ES-I3 (cell line): ENCODE results near the gene NUP93.
"Not testable (repeated sequence)": the region's sequence is repeated elsewhere in the genome, so short reads cannot be mapped to it uniquely, and the experiment has no call there.

ENCODE experiments used
- H3K36me3 ChIP-seq: 2 replicates; pipeline ENCODE4 v1.6.1; 2013; ENCODE audit warnings: mild to moderate bottlenecking, low read length, control low read depth, moderate library complexity; ENCODE audit not compliant: insufficient read depth
- H3K4me1 ChIP-seq: 2 replicates; pipeline ENCODE4 v1.6.1; 2013; ENCODE audit warnings: mild to moderate bottlenecking, control low read depth, low read length; ENCODE audit not compliant: insufficient read depth
- H3K9ac ChIP-seq: 2 replicates; pipeline ENCODE4 v1.6.1; 2013; ENCODE audit warnings: low read depth, mild to moderate bottlenecking, low read length, moderate library complexity
- H3K9me3 ChIP-seq: 2 replicates; pipeline ENCODE4 v1.6.1; 2013; ENCODE audit warnings: mild to moderate bottlenecking, low read length, moderate library complexity; ENCODE audit not compliant: control insufficient read depth, insufficient read depth

The NUP93 gene

DNA sequence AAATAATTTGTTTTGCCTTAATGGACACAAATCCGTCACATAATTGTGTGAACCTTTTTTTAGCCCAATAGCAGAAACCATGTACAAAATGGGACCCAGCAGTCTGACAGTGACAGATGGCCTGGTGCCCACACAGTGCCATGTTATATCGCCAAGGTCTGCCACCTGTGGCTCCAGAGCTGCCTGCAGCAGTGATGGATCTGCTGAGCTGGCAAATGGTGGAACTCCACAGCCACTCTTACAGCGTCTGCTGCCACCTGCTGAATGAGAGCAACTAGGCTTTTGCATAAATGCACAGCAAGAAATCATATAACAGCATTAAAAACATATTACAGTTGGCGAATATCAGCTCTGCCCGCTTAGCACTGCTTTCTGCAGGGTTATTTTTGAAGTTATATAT, 59.4 kb downstream of the NUP93 start:
- H3K36me3 ChIP-seq = no peaks in the 10 kb centered on the region
- H3K9me3 ChIP-seq = no peaks in the 10 kb centered on the region
- peaks cover 24% of the 10 kb centered on the region for H3K4me1 ChIP-seq
- no peak overlapping the region for H3K9ac ChIP-seq

- no peak overlapping the region for H3K9ac ChIP-seq
- no peaks in the 10 kb centered on the region for H3K36me3 ChIP-seq
- H3K9me3 ChIP-seq = no peaks in the 10 kb centered on the region
- H3K4me1 ChIP-seq = peaks cover 9% of the 10 kb centered on the region
Observed at GRCh38 chr16:56792967-56793366, 63.0 kb downstream of the NUP93 start.

DNA sequence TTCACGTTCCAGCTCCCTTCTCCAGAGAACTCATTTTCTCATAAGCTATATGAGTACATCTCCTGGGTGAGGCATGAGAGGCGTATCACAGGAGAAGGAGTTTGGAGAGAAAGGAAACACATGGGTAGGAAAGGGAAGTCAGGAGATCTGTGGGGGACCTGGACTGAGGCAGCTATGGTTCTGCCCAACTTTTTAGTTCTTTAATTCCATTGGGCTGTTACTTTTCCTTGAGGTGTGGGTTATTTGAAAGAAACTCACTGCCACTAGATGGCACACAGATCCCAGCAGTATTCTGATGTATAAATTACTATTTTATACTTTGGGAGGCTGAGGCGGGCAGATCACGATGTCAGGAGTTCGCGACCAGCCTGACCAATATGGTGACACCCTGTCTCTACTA, 63.6 kb downstream of the NUP93 start:
- Histone ChIP-seq H3K36me3 (no peaks in the 10 kb centered on the region), H3K9me3 (no peaks in the 10 kb centered on the region), H3K4me1 (peaks cover 7% of the 10 kb centered on the region), H3K9ac (no peak overlapping the region)

DNA sequence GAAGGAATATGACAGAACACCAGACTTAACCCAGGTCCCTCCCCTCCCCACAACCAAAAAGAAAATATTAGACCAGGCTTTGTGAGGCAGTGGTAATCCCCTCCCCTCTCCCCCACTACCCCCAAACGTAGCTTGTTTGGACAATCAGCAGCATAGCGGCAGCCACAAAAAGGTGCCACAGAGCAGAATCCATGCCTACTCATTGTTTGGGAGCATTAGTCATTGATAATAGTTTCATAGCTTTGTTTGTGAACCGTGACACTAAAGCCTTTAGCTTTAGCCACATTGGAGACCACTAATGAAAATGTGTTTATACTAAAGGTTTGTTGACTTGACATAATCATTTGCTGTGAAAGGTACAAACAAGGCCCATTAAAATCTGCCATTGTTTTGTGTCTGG, 65.1 kb downstream of the NUP93 start:
- Histone ChIP-seq H3K36me3 (no peaks in the 10 kb centered on the region), H3K4me1 (peaks cover 4% of the 10 kb centered on the region; the same call in 1 of the 2 replicates), H3K9me3 (no peaks in the 10 kb centered on the region), H3K9ac (no peak overlapping the region)

DNA sequence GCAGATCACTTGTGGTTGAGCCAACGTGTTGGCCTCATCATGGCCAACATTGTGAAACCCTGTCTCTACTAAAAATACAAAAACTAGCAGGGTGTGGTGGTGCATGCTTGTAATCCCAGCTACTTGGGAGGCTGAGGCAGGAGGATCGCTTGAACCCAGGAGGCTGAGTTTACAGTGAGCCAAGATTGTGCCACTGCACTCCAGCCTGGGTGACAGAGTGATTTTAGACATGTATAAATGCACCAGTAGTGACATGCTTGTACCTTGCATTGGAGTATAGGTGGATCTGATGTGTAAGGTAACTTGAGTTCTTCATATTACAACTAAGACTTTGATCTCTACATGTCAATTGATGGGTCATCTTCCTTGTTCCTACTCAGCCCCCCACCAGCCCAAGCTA, 67.1 kb downstream of the NUP93 start:
- H3K36me3 ChIP-seq, H3K4me1 ChIP-seq, H3K9ac ChIP-seq, H3K9me3 ChIP-seq: not testable (repeated sequence)

DNA sequence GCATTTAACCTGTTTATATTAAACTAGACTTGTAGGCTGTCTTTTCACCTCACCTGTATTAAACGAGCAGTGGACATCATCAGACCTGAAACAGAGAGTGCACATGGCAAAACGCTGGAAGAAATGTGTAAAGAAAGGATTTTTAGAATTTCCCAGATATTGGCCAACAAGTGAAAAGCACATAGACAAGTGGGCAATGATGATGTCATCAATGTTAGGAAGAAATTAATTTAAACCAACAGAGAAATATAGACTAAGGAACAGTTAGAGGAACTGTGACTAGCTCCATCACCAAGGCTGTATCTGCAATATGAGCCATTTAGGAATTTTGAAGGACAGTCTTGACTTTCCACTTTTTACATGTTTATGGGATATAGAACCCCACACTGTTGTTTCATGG, 67.9 kb downstream of the NUP93 start:
- Histone ChIP-seq H3K4me1 (peaks cover 4% of the 10 kb centered on the region; the same call in 1 of the 2 replicates), H3K36me3 (no peaks in the 10 kb centered on the region), H3K9ac (no peak overlapping the region), H3K9me3 (no peaks in the 10 kb centered on the region)

GRCh38 chr16:56798955-56799354, 69.0 kb downstream of the NUP93 start:
- H3K4me1 ChIP-seq = peaks cover 4% of the 10 kb centered on the region; the same call in 1 of the 2 replicates
- H3K9me3 ChIP-seq = no peaks in the 10 kb centered on the region
- no peaks in the 10 kb centered on the region for H3K36me3 ChIP-seq
- H3K9ac ChIP-seq = no peak overlapping the region

DNA sequence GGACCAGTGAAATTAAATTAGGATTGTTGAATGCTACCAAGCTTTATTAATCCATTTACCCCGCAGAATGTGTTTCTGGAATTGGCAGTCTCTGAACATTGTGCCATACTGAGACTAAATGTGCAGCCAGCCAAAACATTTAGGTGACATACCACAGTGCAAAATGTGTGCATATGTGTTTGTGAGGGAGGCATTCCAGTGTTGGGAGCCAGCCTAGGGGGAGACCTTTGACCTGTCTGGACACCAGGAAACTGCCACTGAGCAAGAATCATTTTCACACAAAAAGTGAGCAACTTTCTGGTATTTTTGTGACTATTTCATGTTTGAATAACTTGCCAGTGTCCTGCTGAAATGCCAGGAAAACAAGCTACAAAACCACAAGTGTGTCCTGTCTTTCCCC, 70.4 kb downstream of the NUP93 start:
- Histone ChIP-seq H3K4me1 (no peaks in the 10 kb centered on the region), H3K9me3 (no peaks in the 10 kb centered on the region), H3K9ac (no peak overlapping the region), H3K36me3 (peaks cover under 1% of the 10 kb centered on the region)

- Histone ChIP-seq H3K9ac (no peak overlapping the region), H3K9me3 (no peaks in the 10 kb centered on the region), H3K36me3 (peaks cover 14% of the 10 kb centered on the region), H3K4me1 (no peaks in the 10 kb centered on the region)
Observed at GRCh38 chr16:56801762-56802161, 71.8 kb downstream of the NUP93 start.

DNA sequence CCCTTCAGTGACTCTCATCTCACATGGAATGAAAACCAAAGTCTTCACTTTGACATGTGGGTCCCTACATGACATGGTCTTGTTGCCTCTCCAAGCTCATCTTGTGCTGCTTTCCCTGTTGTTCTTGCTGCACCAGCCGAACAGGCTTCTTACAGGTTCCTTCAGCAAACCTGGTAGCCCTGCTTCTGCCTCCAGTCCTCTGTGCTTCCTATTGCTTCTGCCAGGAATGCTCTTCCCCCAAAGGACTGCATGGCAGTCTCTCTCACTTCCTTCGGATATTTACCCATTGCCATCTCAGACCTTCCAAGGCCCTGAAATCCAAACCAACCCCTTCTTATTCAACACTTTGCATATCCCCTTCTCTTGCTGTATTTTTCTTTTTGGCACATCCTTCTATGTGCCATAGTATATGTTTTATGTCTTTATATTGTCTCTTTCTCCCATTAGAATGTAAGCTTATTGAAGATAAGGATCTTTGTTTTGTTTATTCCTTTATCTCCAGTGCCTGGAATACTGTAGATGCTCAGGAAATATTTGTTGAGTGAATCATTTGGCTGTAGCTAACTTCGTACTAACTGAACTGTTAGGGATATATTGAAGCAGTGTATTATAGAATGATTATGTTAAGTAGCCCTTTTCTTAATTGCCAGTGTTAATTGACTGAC, 77.2 kb downstream of the NUP93 start:
- Histone ChIP-seq H3K9me3 (no peaks in the 10 kb centered on the region), H3K36me3 (peaks cover 19% of the 10 kb centered on the region), H3K4me1 (no peaks in the 10 kb centered on the region), H3K9ac (no peak overlapping the region)

DNA sequence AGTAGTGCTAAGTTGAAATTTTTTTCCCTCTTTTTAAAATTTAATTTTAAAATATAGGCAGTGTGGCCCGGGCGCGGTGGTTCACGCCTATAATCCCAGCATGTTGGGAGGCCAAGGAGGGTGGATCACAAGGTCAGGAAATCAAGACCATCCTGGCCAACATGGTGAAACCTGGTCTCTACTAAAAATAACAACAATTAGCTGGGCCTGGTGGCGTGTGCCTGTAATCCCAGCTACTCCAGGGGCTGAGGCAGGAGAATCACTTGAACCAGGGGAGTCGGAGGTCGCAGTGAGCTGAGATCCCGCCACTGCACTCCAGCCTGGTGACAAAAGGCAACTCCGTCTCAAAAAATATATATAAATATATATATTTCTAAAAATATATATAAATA, 77.7 kb downstream of the NUP93 start:
- H3K9me3 ChIP-seq, H3K9ac ChIP-seq, H3K4me1 ChIP-seq: not testable (repeated sequence)
- H3K36me3 ChIP-seq = peaks cover 19% of the 10 kb centered on the region

GRCh38 chr16:56810954-56811353, 81.0 kb downstream of the NUP93 start:
- H3K9me3 ChIP-seq = no peaks in the 10 kb centered on the region
- H3K9ac ChIP-seq = no peak overlapping the region
- H3K36me3 ChIP-seq = peaks cover 12% of the 10 kb centered on the region; the same call in 1 of the 2 replicates
- no peaks in the 10 kb centered on the region for H3K4me1 ChIP-seq

DNA sequence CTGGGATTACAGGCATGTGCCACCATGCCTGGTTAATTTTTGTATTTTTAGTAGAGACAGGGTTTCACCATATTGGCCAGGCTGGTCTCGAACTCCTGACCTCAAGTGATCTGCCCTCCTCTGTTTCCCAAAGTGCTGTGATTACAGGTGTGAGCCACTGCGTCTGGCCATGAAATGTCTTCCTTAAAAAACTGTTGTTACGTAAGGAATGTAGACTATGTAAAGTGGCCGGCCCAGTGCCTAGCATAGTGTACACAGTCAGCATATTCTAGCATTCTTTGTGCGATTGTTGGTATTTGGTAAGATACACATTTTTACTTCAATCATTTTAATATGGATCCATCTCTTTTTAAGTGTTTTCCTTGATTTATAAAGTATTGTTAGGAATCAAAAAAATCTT, 81.7 kb downstream of the NUP93 start:
- H3K36me3 ChIP-seq, H3K9me3 ChIP-seq, H3K4me1 ChIP-seq, H3K9ac ChIP-seq: not testable (repeated sequence)

- no peak overlapping the region for H3K9ac ChIP-seq
- H3K4me1 ChIP-seq = no peaks in the 10 kb centered on the region
- H3K36me3 ChIP-seq = no peaks in the 10 kb centered on the region
- no peaks in the 10 kb centered on the region for H3K9me3 ChIP-seq
Observed at GRCh38 chr16:56812884-56813283, 83.0 kb downstream of the NUP93 start.

DNA sequence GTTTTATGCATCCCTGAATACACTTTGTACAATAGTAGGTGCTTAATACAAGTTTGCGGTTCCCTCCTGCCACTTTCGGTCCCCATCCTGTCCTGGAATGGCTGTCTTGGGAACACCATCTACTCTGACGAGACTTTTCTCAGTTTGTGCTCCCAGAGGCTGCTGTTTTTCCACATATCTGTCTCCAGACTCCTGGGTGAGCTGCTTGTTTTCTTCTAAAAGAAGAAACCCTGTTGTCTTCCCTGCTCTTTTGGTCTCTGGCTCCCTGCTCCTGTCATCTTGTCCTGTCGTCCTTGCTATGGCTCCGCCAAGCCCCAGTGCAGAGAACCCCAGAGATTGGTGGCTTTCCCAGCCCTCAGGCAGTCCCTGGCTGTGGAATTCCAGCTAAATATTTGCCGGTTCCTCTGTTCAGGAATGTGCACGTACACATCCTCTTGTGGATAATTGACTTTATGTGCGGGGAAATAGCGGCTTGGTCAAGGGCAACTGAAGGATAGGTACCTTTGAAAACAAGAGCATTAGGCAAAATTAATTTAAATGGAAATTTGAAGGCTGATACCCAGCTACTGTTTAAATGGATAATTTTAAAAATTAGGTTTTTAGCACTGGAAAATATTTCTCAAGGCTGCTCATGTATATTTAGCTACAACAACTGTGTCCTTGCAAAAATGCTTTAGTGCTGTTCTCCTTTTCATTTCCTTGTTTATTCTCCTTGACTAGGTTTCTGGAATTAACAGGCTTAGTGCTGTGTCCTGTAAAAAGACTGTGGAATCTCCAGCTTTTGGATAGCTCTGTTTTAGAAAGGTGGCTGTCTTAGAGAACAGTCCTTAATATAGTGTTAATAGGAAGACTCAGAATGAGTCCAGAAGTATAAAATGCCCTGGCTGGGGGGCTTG, 84.9 kb downstream of the NUP93 start:
- H3K4me1 ChIP-seq = no peaks in the 10 kb centered on the region
- H3K9ac ChIP-seq = no peak overlapping the region

More for the DNA sequence above, 84.9 kb downstream of the NUP93 start:
- H3K36me3 ChIP-seq = no peaks in the 10 kb centered on the region
- no peaks in the 10 kb centered on the region for H3K9me3 ChIP-seq
